ENCODE measurements around the gene CACNA1C. TPM values are rescaled to one million over a fixed set of nuclear protein-coding genes. Genes with fewer than 3 reads are reported as not detected.
A peak's percentile ranks its signal among the peaks of the same experiment; 100 is the strongest.

The CACNA1C gene
- total RNA-seq, 2 experiments from 2014 or later = 0.05 to 0.08 TPM

GRCh38 chr12:2453761-2454090, 400.9 kb downstream of the CACNA1C start:
- peaks cover 2% of the 10 kb centered on the region for H3K4me1 ChIP-seq (ENCODE audit: insufficient read depth, low read length)
- Mint-ChIP-seq H3K27me3 (no peaks in the 10 kb centered on the region), H3K36me3 (ENCODE audit: low read depth) (no peaks in the 10 kb centered on the region), H3K4me3 (no peak overlapping the region), H3K27ac (no peak overlapping the region), H3K9me3 (no peaks in the 10 kb centered on the region), H3K4me1 (ENCODE audit: low read depth) (no peaks in the 10 kb centered on the region)
- H3K27ac ChIP-seq (ENCODE audit: low read depth in 1 of 2, low read length in 2 of 2) = no peak overlapping the region
- POLR2A ChIA-PET = no interaction called here
- no peak overlapping the region for H3K4me3 ChIP-seq (ENCODE audit: low read length)
- H3K36me3 ChIP-seq (ENCODE audit: insufficient read depth, low read length) = no peaks in the 10 kb centered on the region
- no peaks in the 10 kb centered on the region for H3K9me3 ChIP-seq (ENCODE audit: control insufficient read depth in 1 of 2, insufficient read depth in 1 of 2, low read length in 2 of 2)
- TF ChIP-seq CTCF (IDR thresholded peaks at IDR 0.05) = no peak
- DNase-seq (peak in 1 of 14 experiments; percentile 0), ATAC-seq (ENCODE audit: poor library complexity) (no peak)
- no peaks in the 10 kb centered on the region for H3K27me3 ChIP-seq (ENCODE audit: control insufficient read depth in 1 of 2, insufficient read depth in 2 of 2, low read length in 2 of 2)
- CTCF ChIA-PET = no interaction called here
- intact Hi-C loops (cut with DNase I, micrococcal nuclease) = no loop called here

GRCh38 chr12:2454601-2455177, 401.9 kb downstream of the CACNA1C start:
- Histone ChIP-seq H3K27ac (ENCODE audit: low read depth in 1 of 2, low read length in 2 of 2) (no peak overlapping the region), H3K4me1 (ENCODE audit: insufficient read depth, low read length) (no peaks in the 10 kb centered on the region), H3K9me3 (ENCODE audit: control insufficient read depth in 1 of 2, insufficient read depth in 1 of 2, low read length in 2 of 2) (no peaks in the 10 kb centered on the region), H3K27me3 (ENCODE audit: control insufficient read depth in 1 of 2, insufficient read depth in 2 of 2, low read length in 2 of 2) (no peaks in the 10 kb centered on the region), H3K4me3 (ENCODE audit: low read length) (no peak overlapping the region), H3K36me3 (ENCODE audit: insufficient read depth, low read length) (no peaks in the 10 kb centered on the region)
- Mint-ChIP-seq H3K27ac (no peak overlapping the region), H3K4me1 (ENCODE audit: low read depth) (no peaks in the 10 kb centered on the region), H3K9me3 (no peaks in the 10 kb centered on the region), H3K36me3 (ENCODE audit: low read depth) (no peaks in the 10 kb centered on the region), H3K27me3 (no peaks in the 10 kb centered on the region), H3K4me3 (no peak overlapping the region)
- ChIA-PET POLR2A (no interaction called here), CTCF (no interaction called here)
- intact Hi-C loops (cut with DNase I, micrococcal nuclease) = no loop called here
- no peak for DNase-seq
- ATAC-seq (ENCODE audit: poor library complexity) = no peak
- no peak for TF ChIP-seq CTCF (IDR thresholded peaks at IDR 0.05)

- no peak for DNase-seq
Measured at GRCh38 chr12:2455410-2455809, 402.6 kb downstream of the CACNA1C start.

More at GRCh38 chr12:2455410-2455809, 402.6 kb downstream of the CACNA1C start:
- Histone ChIP-seq H3K4me3 (ENCODE audit: low read length) (no peak overlapping the region), H3K27ac (ENCODE audit: low read depth in 1 of 2, low read length in 2 of 2) (no peak overlapping the region), H3K27me3 (ENCODE audit: control insufficient read depth in 1 of 2, insufficient read depth in 2 of 2, low read length in 2 of 2) (no peaks in the 10 kb centered on the region), H3K4me1 (ENCODE audit: insufficient read depth, low read length) (peaks cover 3% of the 10 kb centered on the region), H3K36me3 (ENCODE audit: insufficient read depth, low read length) (no peaks in the 10 kb centered on the region), H3K9me3 (ENCODE audit: control insufficient read depth in 1 of 2, insufficient read depth in 1 of 2, low read length in 2 of 2) (no peaks in the 10 kb centered on the region)
- no peak for TF ChIP-seq CTCF (IDR thresholded peaks at IDR 0.05)
- Mint-ChIP-seq H3K4me3 (no peak overlapping the region), H3K27ac (no peak overlapping the region), H3K4me1 (ENCODE audit: low read depth) (no peaks in the 10 kb centered on the region), H3K36me3 (ENCODE audit: low read depth) (no peaks in the 10 kb centered on the region), H3K9me3 (no peaks in the 10 kb centered on the region), H3K27me3 (no peaks in the 10 kb centered on the region)
- POLR2A ChIA-PET = no interaction called here
- ATAC-seq (ENCODE audit: poor library complexity) = no peak
- CTCF ChIA-PET = no interaction called here
- intact Hi-C loops (cut with DNase I, micrococcal nuclease) = no loop called here

Measured in CD4-positive, alpha-beta T cell (primary cell).